OCI-LY7 (cell line): Measurements from ENCODE around the gene MYO7A. TPM values are rescaled to one million over a fixed set of nuclear protein-coding genes. Genes with fewer than 3 reads are reported as not detected.

Source experiments
- total RNA-seq, 2 experiments: library from RNA; depleted of rRNA in 1 of 2; stranded (reverse); fragments of >200 nt in 1 of 2; shearing (Covaris generic) in 1 of 2; gene quantifications; 2 replicates each; pipeline ENCODE4 v1.2.3, GENCODE V29; 2014 to 2022

The MYO7A gene
- total RNA-seq, 2 experiments from 2014 or later = not detected

Other genes starting within 250 kb of the MYO7A start
- not detected in 2 replicates for gene B3GNT6, start 93.8 kb upstream of the MYO7A start, total RNA-seq (2014; rRNA removed; shearing (Covaris generic))
- not detected in 2 replicates for gene B3GNT6, start 93.8 kb upstream of the MYO7A start, total RNA-seq (2022)
- gene CAPN5, start 61.3 kb upstream of the MYO7A start, total RNA-seq (2014; rRNA removed; shearing (Covaris generic)) = 0.98 and 1.4 TPM in 2 replicates
- 1.5 TPM in 2 replicates for gene CAPN5, start 61.3 kb upstream of the MYO7A start, total RNA-seq (2022)
- not detected in 2 replicates for gene OMP, start 25.4 kb upstream of the MYO7A start, total RNA-seq (2014; rRNA removed; shearing (Covaris generic))
- not detected in 2 replicates for gene OMP, start 25.4 kb upstream of the MYO7A start, total RNA-seq (2022)
- not detected in 2 replicates for gene GDPD4, start 173.4 kb downstream of the MYO7A start, total RNA-seq (2014; rRNA removed; shearing (Covaris generic))
- gene GDPD4, start 173.4 kb downstream of the MYO7A start, total RNA-seq (2022) = not detected in 2 replicates